Keratinocyte (primary cell): Measurements from ENCODE around the gene ATPAF1. TPM values are rescaled to one million over a fixed set of nuclear protein-coding genes. Genes with fewer than 3 reads are reported as not detected.

Source experiments
- DNase-seq: peaks from one replicate; pipeline ENCODE4 v3.0.0-alpha.2; 2011; ENCODE audit warnings: low read depth, missing footprints, low spot score
- FAIRE-seq: peaks from 2 replicates; lab custom pipeline; 2011; peaks lifted over from hg19 to GRCh38; lab: Jason Lieb, UNC
- H2AFZ ChIP-seq: 2 replicates; pipeline ENCODE4 v1.6.0; 2012; ENCODE audit warnings: low read length, control low read depth, inconsistent platforms; ENCODE audit not compliant: control insufficient read depth
- H3K27ac ChIP-seq: 2 replicates; pipeline ENCODE4 v1.5.1; 2011; ENCODE audit warnings: low read length; ENCODE audit not compliant: control insufficient read depth, insufficient read depth
- H3K27me3 ChIP-seq: 3 replicates; pipeline ENCODE4 v1.6.0; 2011; ENCODE audit warnings: low read length; ENCODE audit not compliant: control insufficient read depth, insufficient read depth; ENCODE audit errors: extremely low read depth
- H3K36me3 ChIP-seq, 2 experiments: 2 replicates in 1 of 2; 3 replicates in 1 of 2; pipeline ENCODE4 v1.5.1; 2011; ENCODE audit warnings: low read length in 2 of 2, mild to moderate bottlenecking in 1 of 2; ENCODE audit not compliant: control insufficient read depth in 2 of 2, insufficient read depth in 2 of 2; ENCODE audit errors: extremely low read depth in 1 of 2
- H3K4me1 ChIP-seq: 3 replicates; pipeline ENCODE4 v1.5.1; 2011; ENCODE audit warnings: low read length; ENCODE audit not compliant: control insufficient read depth, insufficient read depth; ENCODE audit errors: extremely low read depth
- H3K4me2 ChIP-seq: 3 replicates; pipeline ENCODE4 v1.6.0; 2011; ENCODE audit warnings: low read depth, low read length; ENCODE audit not compliant: control insufficient read depth, insufficient read depth; ENCODE audit errors: extremely low read depth
- H3K4me3 ChIP-seq, 3 experiments: fragments of 200-600 bp in 1 of 3; sonication (generic) in 1 of 3; 2 replicates in 2 of 3; 3 replicates in 1 of 3; pipeline ENCODE4 v1.5.1; 2011 to 2016; ENCODE audit warnings: low read length in 3 of 3, mild to moderate bottlenecking in 3 of 3, control low read depth in 2 of 3, inconsistent platforms in 1 of 3, low read depth in 1 of 3, mixed read lengths in 1 of 3, mixed run types in 1 of 3, moderate library complexity in 1 of 3; ENCODE audit not compliant: control insufficient read depth in 2 of 3, insufficient read depth in 2 of 3; ENCODE audit errors: extremely low read depth in 1 of 3
- H3K79me2 ChIP-seq: 2 replicates; pipeline ENCODE4 v1.6.0; 2012; ENCODE audit warnings: low read length; ENCODE audit not compliant: control insufficient read depth, insufficient read depth
- H3K9ac ChIP-seq: 3 replicates; pipeline ENCODE4 v1.6.0; 2011; ENCODE audit warnings: low read length; ENCODE audit not compliant: control insufficient read depth, insufficient read depth; ENCODE audit errors: extremely low read depth
- H3K9me1 ChIP-seq: 3 replicates; pipeline ENCODE4 v1.6.0; 2011; ENCODE audit warnings: low read length; ENCODE audit not compliant: control insufficient read depth, insufficient read depth; ENCODE audit errors: extremely low read depth
- H3K9me3 ChIP-seq: 2 replicates; pipeline ENCODE4 v1.5.1; 2012; ENCODE audit warnings: low read depth, low read length; ENCODE audit not compliant: control insufficient read depth
- H4K20me1 ChIP-seq: 3 replicates; pipeline ENCODE4 v1.6.0; 2011; ENCODE audit warnings: low read length; ENCODE audit not compliant: control insufficient read depth, insufficient read depth; ENCODE audit errors: extremely low read depth
- EZH2 ChIP-seq: IDR thresholded peaks from one replicate; pipeline ENCODE4 v1.6.1; 2012; ENCODE audit warnings: inconsistent platforms, mild to moderate bottlenecking, low read length, moderate library complexity
- dilution Hi-C: fragments of 300-500 bp; cut with MboI; formaldehyde crosslinking; loops from one replicate; pipeline ENCODE4 v1.7.0; 2020; ENCODE audit warnings: low sequenced_read_pairs; ENCODE audit not compliant: extremely low pct_ligation_motif_present
- polyA plus RNA-seq, 5 experiments: library from polyadenylated mRNA; depleted of rRNA in 3 of 5; stranded (reverse) in 3 of 5; stranded (forward) in 1 of 5; unstranded in 1 of 5; fragments of >200 nt; gene quantifications; 1 replicate in 1 of 5; 2 replicates in 3 of 5; 3 replicates in 1 of 5; pipeline versions ENCODE4 v1.2.1 to v1.2.3, GENCODE V29; 2011 to 2012; ENCODE audit warnings: missing spikeins in 2 of 5, low read depth in 1 of 5, low replicate concordance in 1 of 5
- TF ChIP-seq, protein P1 (sequence below), 3 experiments: IDR thresholded peaks in 1 of 3; conservative IDR thresholded peaks in 1 of 3; optimal IDR thresholded peaks in 1 of 3; 2 replicates in 2 of 3; 3 replicates in 1 of 3; pipeline versions ENCODE3 to v1.5.1; 2011; ENCODE audit warnings: low read length in 3 of 3, mild to moderate bottlenecking in 3 of 3, moderate library complexity in 2 of 3, control low read depth in 1 of 3, inconsistent platforms in 1 of 3; ENCODE audit not compliant: insufficient read depth in 2 of 3; ENCODE audit errors: extremely low read depth in 1 of 3

The ATPAF1 gene
- polyA plus RNA-seq, 1 donor (not counting 4 experiments of a cell fraction or from before 2014, with no cell fraction given): 55.6 TPM

DNA sequence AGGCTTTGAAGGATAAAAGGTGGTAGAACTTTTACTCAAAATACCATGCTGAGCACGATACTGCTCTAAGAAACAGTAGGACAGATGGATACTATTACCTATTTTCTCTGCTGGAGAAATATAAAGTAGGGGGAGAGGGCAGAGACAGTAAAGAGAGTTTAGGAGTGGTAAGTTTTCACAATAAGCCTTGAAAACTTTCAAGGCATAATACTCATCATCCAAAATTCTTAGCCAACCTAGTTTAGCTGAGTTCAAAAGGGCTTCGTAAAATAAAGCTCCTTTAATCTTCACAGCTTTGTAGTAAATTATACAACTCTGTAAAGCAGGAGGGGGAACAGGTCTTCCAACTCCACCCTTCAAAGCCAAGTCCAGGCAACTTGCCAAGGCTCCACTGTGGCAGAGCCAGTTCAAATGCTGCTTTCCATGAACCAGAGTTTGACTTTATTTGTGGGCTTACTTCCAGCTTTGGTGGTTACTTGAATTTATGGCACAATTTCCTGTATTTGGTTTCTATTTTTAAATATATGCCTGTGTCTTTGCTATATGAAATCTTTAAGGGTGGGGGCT, 19.0 kb upstream of the ATPAF1 start:
- H4K20me1 ChIP-seq: peaks cover 3% of the 10 kb centered on the region
- no peak for FAIRE-seq

DNA sequence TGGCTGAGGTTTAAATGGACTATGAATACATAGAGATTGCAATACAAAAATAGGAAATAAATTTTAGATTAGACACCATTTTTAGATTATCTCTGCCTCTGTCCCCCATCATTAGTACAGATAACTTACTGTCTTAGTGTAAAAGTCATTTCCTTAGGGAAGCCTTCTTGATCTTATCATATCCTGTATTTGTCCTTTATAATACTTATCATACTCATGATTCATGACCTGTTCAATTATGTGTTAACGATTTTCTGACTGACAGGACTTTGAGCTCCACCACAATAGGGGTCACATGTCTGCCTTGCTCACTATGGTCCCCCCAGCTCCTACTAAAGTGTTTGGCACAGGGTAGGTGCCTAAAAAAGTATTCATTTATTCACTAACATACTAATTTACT, 18.1 kb upstream of the ATPAF1 start:
- H3K36me3 ChIP-seq: peaks cover 26 to 36% of the 10 kb centered on the region in 2 experiments
- DNase-seq: no peak
- dilution Hi-C loops: no loop called here
- no peak overlapping the region for H3K4me2 ChIP-seq
- no peak for TF ChIP-seq EZH2
- TF ChIP-seq, protein P1, sequence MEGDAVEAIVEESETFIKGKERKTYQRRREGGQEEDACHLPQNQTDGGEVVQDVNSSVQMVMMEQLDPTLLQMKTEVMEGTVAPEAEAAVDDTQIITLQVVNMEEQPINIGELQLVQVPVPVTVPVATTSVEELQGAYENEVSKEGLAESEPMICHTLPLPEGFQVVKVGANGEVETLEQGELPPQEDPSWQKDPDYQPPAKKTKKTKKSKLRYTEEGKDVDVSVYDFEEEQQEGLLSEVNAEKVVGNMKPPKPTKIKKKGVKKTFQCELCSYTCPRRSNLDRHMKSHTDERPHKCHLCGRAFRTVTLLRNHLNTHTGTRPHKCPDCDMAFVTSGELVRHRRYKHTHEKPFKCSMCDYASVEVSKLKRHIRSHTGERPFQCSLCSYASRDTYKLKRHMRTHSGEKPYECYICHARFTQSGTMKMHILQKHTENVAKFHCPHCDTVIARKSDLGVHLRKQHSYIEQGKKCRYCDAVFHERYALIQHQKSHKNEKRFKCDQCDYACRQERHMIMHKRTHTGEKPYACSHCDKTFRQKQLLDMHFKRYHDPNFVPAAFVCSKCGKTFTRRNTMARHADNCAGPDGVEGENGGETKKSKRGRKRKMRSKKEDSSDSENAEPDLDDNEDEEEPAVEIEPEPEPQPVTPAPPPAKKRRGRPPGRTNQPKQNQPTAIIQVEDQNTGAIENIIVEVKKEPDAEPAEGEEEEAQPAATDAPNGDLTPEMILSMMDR (optimal IDR thresholded peaks at IDR 0.05 in 1 of 3, IDR thresholded peaks at IDR 0.05 in 1 of 3, conservative IDR thresholded peaks at IDR 0.05 in 1 of 3; ENCODE audit: extremely low read depth in 1 of 3, insufficient read depth in 2 of 3, low read length in 3 of 3): no peak
- no peak overlapping the region for H3K27ac ChIP-seq
- H3K9me1 ChIP-seq: no peaks in the 10 kb centered on the region
- FAIRE-seq: no peak
- H3K27me3 ChIP-seq: no peaks in the 10 kb centered on the region
- no peak overlapping the region for H3K4me3 ChIP-seq
- H3K4me1 ChIP-seq: no peaks in the 10 kb centered on the region
- H2AFZ ChIP-seq: no peak overlapping the region
- H3K9ac ChIP-seq: no peak overlapping the region
- no peaks in the 10 kb centered on the region for H4K20me1 ChIP-seq
- H3K9me3 ChIP-seq: no peaks in the 10 kb centered on the region
- H3K79me2 ChIP-seq: no peaks in the 10 kb centered on the region

More for the DNA sequence above, 19.0 kb upstream of the ATPAF1 start:
- Histone ChIP-seq H3K27me3 (no peaks in the 10 kb centered on the region), H3K27ac (no peak overlapping the region), H3K9me3 (no peaks in the 10 kb centered on the region), H3K9ac (no peak overlapping the region), H3K4me3 (no peak overlapping the region), H2AFZ (no peak overlapping the region), H3K4me2 (no peak overlapping the region), H3K4me1 (no peaks in the 10 kb centered on the region), H3K9me1 (no peaks in the 10 kb centered on the region), H3K79me2 (no peaks in the 10 kb centered on the region), H3K36me3 (peaks cover 26 to 36% of the 10 kb centered on the region in 2 experiments)
- dilution Hi-C loops: no loop called here
- TF ChIP-seq, protein P1 (optimal IDR thresholded peaks at IDR 0.05 in 1 of 3, IDR thresholded peaks at IDR 0.05 in 1 of 3, conservative IDR thresholded peaks at IDR 0.05 in 1 of 3; ENCODE audit: extremely low read depth in 1 of 3, insufficient read depth in 2 of 3, low read length in 3 of 3): no peak
- no peak for TF ChIP-seq EZH2
- DNase-seq: no peak
